Neural crest cell (in vitro differentiated cells): Measurements from ENCODE around the gene MAP4K3. TPM values are rescaled to one million over a fixed set of nuclear protein-coding genes. Genes with fewer than 3 reads are reported as not detected.
A peak's percentile ranks its signal among the peaks of the same experiment; 100 is the strongest.

Experiments
- DNase-seq: peaks from one replicate; pipeline ENCODE4 v3.0.0; 2021; ENCODE audit warnings: low read depth, mixed read lengths, low spot score
- H3K27ac Mint-ChIP-seq: one replicate; pipeline ENCODE4 v1.8.0; 2021; ENCODE audit warnings: mild to moderate bottlenecking, mixed read lengths; ENCODE audit not compliant: unreplicated experiment
- H3K27me3 Mint-ChIP-seq: 2 replicates; pipeline ENCODE4 v1.8.0; 2021; ENCODE audit warnings: low read depth, mild to moderate bottlenecking, mixed read lengths
- H3K36me3 Mint-ChIP-seq: 2 replicates; pipeline ENCODE4 v1.8.0; 2021; ENCODE audit warnings: low read depth, mild to moderate bottlenecking, mixed read lengths
- H3K4me1 Mint-ChIP-seq: 2 replicates; pipeline ENCODE4 v1.8.0; 2021; ENCODE audit warnings: mixed read lengths
- H3K4me3 Mint-ChIP-seq: one replicate; pipeline ENCODE4 v1.8.0; 2021; ENCODE audit warnings: mild to moderate bottlenecking, mixed read lengths
- H3K9me3 Mint-ChIP-seq: 2 replicates; pipeline ENCODE4 v1.8.0; 2021; ENCODE audit warnings: mixed read lengths
- total RNA-seq: library from RNA; stranded (reverse); gene quantifications from 2 replicates; pipeline ENCODE4 v1.2.1, GENCODE V29; 2021
- TF ChIP-seq, protein P1 (sequence below): fragments of 200-600 bp; sonication (generic); conservative IDR thresholded peaks from 2 replicates; pipeline ENCODE4 v1.5.0; 2021; ENCODE audit warnings: antibody characterized with exemption, mild to moderate bottlenecking

MAP4K3 gene
- total RNA-seq, 1 donor from 2014 or later, result 37.1 TPM

DNA sequence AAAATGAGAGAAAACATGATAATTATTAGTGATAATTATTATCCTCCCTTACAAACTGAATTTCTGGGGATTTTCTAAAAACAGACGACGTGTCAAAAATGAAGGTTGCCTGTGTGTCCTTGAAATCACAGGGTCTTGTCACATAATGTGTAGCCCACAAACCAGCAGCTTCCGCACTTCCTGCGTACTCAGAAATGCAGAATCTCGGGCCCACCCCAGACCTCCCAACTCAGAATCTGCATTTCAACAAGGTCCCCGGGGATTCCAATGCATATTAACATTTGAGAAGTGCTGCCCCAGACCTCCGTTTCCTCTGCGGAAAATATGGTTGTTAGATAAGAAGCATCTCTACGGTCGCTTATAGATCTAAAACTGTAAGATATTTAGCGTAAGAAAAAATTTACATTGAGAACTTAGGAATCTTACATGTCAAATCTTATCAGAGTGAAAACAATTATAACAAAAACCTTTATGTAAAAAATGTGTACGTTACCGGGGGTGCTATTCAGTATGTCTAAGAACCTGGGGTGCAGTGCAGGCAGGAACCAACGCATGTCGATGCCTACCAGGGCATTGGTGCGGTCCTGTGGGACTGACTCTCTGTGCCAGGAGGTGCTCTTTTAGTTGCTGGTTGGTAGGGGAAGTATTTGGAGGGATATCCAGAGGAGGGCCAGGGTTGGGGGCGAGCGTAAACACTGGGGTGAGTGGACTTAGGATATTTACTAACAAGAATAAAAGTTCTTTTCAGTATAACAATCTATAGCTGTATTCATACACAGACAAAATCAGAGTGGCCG lies 208.5 kb downstream of the MAP4K3 start:
- DNase-seq, result no peak

DNA sequence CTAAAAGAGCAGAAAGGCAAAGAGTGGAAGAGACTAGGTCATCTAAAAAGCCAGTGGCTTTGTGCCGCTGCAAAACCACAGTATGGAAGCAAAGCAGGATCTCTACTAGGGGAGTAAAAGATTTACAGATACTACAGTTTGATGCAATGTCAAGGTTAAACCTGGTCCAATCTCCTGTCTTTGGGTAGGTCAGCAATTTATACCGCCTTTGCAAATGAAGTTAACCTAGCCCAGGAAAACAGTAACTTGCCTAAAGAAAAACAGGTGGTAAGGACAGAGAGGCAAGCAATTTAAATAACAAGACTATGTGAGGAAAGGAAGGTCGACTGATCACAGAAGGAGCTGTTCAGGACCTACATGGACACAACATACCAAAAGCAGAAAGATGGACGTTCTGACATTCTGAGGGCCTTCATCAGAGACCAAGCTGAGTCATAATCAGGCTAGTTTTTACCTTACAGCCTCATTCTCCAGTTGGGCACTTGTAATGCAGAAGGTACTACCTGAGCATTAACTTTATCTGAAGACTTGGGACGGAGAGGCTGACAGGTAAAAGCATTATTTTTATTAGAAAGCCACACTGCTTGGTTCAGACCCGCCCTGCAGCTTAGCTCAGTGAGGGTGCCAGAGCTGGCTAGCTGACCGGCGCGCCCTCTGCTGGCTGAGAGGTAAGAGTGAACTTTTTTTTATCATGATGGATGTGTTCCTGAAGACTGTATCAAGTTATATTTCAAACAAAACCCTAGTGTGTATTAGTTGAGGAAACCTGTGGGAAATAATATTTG lies 209.3 kb downstream of the MAP4K3 start:
- Mint-ChIP-seq H3K27ac (no peak overlapping the region), H3K4me1 (peaks cover 10% of the 10 kb centered on the region), H3K27me3 (no peaks in the 10 kb centered on the region), H3K4me3 (peak overlapping the region; percentile 59), H3K9me3 (no peaks in the 10 kb centered on the region), H3K36me3 (no peaks in the 10 kb centered on the region)
- peak; percentile 74 for DNase-seq
- TF ChIP-seq, protein P1, sequence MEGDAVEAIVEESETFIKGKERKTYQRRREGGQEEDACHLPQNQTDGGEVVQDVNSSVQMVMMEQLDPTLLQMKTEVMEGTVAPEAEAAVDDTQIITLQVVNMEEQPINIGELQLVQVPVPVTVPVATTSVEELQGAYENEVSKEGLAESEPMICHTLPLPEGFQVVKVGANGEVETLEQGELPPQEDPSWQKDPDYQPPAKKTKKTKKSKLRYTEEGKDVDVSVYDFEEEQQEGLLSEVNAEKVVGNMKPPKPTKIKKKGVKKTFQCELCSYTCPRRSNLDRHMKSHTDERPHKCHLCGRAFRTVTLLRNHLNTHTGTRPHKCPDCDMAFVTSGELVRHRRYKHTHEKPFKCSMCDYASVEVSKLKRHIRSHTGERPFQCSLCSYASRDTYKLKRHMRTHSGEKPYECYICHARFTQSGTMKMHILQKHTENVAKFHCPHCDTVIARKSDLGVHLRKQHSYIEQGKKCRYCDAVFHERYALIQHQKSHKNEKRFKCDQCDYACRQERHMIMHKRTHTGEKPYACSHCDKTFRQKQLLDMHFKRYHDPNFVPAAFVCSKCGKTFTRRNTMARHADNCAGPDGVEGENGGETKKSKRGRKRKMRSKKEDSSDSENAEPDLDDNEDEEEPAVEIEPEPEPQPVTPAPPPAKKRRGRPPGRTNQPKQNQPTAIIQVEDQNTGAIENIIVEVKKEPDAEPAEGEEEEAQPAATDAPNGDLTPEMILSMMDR, result peak; percentile 97

More for the DNA sequence above, 208.5 kb downstream of the MAP4K3 start:
- no peak overlapping the region for H3K27ac Mint-ChIP-seq
- TF ChIP-seq, protein P1, result no peak
- no peaks in the 10 kb centered on the region for H3K27me3 Mint-ChIP-seq
- peaks cover 2% of the 10 kb centered on the region for H3K9me3 Mint-ChIP-seq
- peaks cover 5% of the 10 kb centered on the region for H3K36me3 Mint-ChIP-seq
- peaks cover 10% of the 10 kb centered on the region for H3K4me1 Mint-ChIP-seq
- H3K4me3 Mint-ChIP-seq, result peak overlapping the region; percentile 59

DNA sequence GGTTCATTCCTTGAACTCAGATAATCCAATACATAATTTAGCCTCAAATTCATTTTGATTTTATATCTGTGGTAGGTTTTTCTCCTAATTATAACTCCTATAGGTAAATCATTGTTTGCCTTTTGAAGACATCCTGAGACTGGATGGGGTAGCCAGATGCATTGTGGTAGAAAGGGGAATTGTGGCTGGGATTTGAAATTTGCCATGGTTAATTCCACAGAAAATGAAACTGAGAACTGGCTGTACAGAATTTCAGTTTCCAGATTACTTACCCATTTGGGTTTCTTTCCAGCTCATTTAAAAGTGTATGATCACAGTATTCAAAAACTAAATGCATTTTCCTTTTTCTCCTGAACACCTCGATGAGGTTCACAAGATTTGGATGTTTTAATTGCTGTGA lies 211.5 kb downstream of the MAP4K3 start:
- Mint-ChIP-seq H3K9me3 (no peaks in the 10 kb centered on the region), H3K27ac (no peak overlapping the region), H3K36me3 (no peaks in the 10 kb centered on the region), H3K27me3 (no peaks in the 10 kb centered on the region), H3K4me3 (no peak overlapping the region), H3K4me1 (peaks cover 10% of the 10 kb centered on the region)
- TF ChIP-seq, protein P1, result no peak
- no peak for DNase-seq

DNA sequence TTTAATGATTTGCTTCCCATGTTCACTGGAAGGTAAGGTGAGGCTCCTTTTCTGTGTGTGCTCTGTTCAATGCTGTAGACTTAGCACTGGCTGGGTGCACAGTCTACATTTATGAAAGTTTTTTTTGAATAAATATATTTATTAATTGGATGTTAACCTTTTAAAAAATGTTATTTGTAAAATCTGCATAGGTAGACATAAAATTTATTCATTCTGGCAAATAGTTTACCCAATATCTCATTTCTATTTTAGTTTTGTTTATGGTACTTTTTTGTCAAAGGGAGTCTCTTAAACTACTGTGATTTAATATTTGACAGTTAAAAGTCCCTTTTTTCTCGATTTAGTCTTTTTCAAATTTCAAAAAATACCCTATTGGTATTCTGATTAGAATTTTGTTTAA lies 213.2 kb downstream of the MAP4K3 start:
- peaks cover 8% of the 10 kb centered on the region for H3K4me1 Mint-ChIP-seq
- DNase-seq, result no peak
- TF ChIP-seq, protein P1, result no peak
- no peak overlapping the region for H3K27ac Mint-ChIP-seq
- H3K4me3 Mint-ChIP-seq, result no peak overlapping the region
- H3K9me3 Mint-ChIP-seq, result no peaks in the 10 kb centered on the region
- H3K27me3 Mint-ChIP-seq, result no peaks in the 10 kb centered on the region
- no peaks in the 10 kb centered on the region for H3K36me3 Mint-ChIP-seq

DNA sequence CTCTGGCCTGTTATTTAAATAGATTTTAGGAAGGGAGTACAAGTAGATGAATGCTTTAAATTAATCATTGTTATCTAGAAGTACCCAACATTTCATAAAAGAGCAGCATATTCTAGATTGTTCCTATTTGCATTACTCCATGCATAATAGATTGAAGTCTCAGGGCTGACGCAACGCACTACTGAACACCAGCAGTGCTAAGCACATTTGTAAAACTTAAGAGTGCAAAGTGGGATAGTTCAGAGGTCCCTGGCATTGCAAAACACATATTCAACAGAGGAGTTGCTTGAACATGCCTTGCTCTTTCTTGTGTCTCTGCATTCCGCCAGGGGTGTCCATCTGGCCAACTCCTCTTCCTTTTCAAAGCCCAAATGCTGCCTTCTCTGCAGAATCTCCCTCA lies 215.6 kb downstream of the MAP4K3 start:
- H3K27ac Mint-ChIP-seq, result no peak overlapping the region
- no peak overlapping the region for H3K4me3 Mint-ChIP-seq
- no peaks in the 10 kb centered on the region for H3K4me1 Mint-ChIP-seq
- H3K9me3 Mint-ChIP-seq, result no peaks in the 10 kb centered on the region
- no peak for DNase-seq
- TF ChIP-seq, protein P1, result no peak
- no peaks in the 10 kb centered on the region for H3K36me3 Mint-ChIP-seq
- H3K27me3 Mint-ChIP-seq, result no peaks in the 10 kb centered on the region
